ENCODE results near the gene PRTN3.

- TF ChIP-seq POLR2A (IDR thresholded peaks at IDR 0.05; ENCODE audit: low read length) (no peak), GATA1 (IDR thresholded peaks at IDR 0.05; ENCODE audit: low read depth, low read length) (no peak)
Measured at GRCh38 chr19:867855-868457, 27.2 kb downstream of the PRTN3 start.

Measured in erythroblast (primary cell).